Measurements from ENCODE around the gene CEMIP.
A peak's percentile ranks its signal among the peaks of the same experiment; 100 is the strongest.

CEMIP gene

GRCh38 chr15:80898040-80898439 is 118.9 kb downstream of the CEMIP start:
- no peak for DNase-seq

GRCh38 chr15:80902298-80902801 is 123.2 kb downstream of the CEMIP start:
- DNase-seq: no peak

GRCh38 chr15:80904998-80905397 is 125.8 kb downstream of the CEMIP start:
- no peak for DNase-seq

GRCh38 chr15:80906159-80906766 is 127.1 kb downstream of the CEMIP start:
- DNase-seq: no peak

- no peak for DNase-seq
These were observed 132.7 kb downstream of the CEMIP start for GRCh38 chr15:80911821-80912220.

- DNase-seq: no peak
These were observed 133.5 kb downstream of the CEMIP start for GRCh38 chr15:80912673-80913072.

GRCh38 chr15:80913541-80913940 is 134.4 kb downstream of the CEMIP start:
- DNase-seq: no peak

GRCh38 chr15:80915472-80915871 is 136.3 kb downstream of the CEMIP start:
- peak; percentile 63 for DNase-seq

GRCh38 chr15:80916056-80916455 is 136.9 kb downstream of the CEMIP start:
- DNase-seq: no peak

- DNase-seq: no peak
These were observed 139.1 kb downstream of the CEMIP start for GRCh38 chr15:80918196-80918783.

GRCh38 chr15:80920271-80920699 is 141.1 kb downstream of the CEMIP start:
- no peak for DNase-seq

- no peak for DNase-seq
These were observed 142.7 kb downstream of the CEMIP start for GRCh38 chr15:80921736-80922410.

- no peak for DNase-seq
These were observed 144.5 kb downstream of the CEMIP start for GRCh38 chr15:80923668-80924067.

GRCh38 chr15:80924278-80924677 is 145.1 kb downstream of the CEMIP start:
- no peak for DNase-seq

- no peak for DNase-seq
These were observed 146.5 kb downstream of the CEMIP start for GRCh38 chr15:80925597-80926059.

GRCh38 chr15:80926126-80926525 is 147.0 kb downstream of the CEMIP start:
- DNase-seq: no peak

- DNase-seq: no peak
These were observed 150.1 kb downstream of the CEMIP start for GRCh38 chr15:80929225-80929624.

- DNase-seq: no peak
These were observed 150.5 kb downstream of the CEMIP start for GRCh38 chr15:80929689-80930088.

- DNase-seq: no peak
These were observed 152.0 kb downstream of the CEMIP start for GRCh38 chr15:80931191-80931590.

GRCh38 chr15:80931721-80932512 is 152.7 kb downstream of the CEMIP start:
- DNase-seq: no peak

GRCh38 chr15:80932513-80932815 is 153.3 kb downstream of the CEMIP start:
- DNase-seq: no peak

- DNase-seq: no peak
These were observed 153.8 kb downstream of the CEMIP start for GRCh38 chr15:80932989-80933388.

GRCh38 chr15:80934761-80935221 is 155.6 kb downstream of the CEMIP start:
- DNase-seq: peak; percentile 85
